Neural progenitor cell (in vitro differentiated cells): ENCODE results near the gene B3GLCT. TPM values are rescaled to one million over a fixed set of nuclear protein-coding genes. Genes with fewer than 3 reads are reported as not detected.

Experiments
- DNase-seq: peaks from one replicate; pipeline ENCODE4 v3.0.0-alpha.2; 2016; ENCODE audit warnings: low spot score
- H2AFZ ChIP-seq: fragments of 200-600 bp; sonication (generic); replicated peaks from 2 replicates; pipeline ENCODE4 v1.6.1; 2016; ENCODE audit warnings: antibody characterized with exemption
- H3F3A ChIP-seq: fragments of 200-600 bp; sonication (generic); 2 replicates; pipeline ENCODE4 v1.6.1; 2016; ENCODE audit warnings: antibody characterized with exemption, low read depth
- H3K27ac ChIP-seq: fragments of 200-600 bp; sonication (generic); 2 replicates; pipeline ENCODE4 v1.5.1; 2016; ENCODE audit warnings: mild to moderate bottlenecking
- H3K27me3 ChIP-seq: fragments of 200-600 bp; sonication (generic); 2 replicates; pipeline ENCODE4 v1.6.1; 2016; ENCODE audit warnings: mild to moderate bottlenecking, moderate library complexity
- H3K36me3 ChIP-seq: fragments of 200-600 bp; sonication (generic); 2 replicates; pipeline ENCODE4 v1.5.1; 2016
- H3K4me1 ChIP-seq: fragments of 200-600 bp; sonication (generic); 2 replicates; pipeline ENCODE4 v1.6.1; 2016; ENCODE audit warnings: mixed run types
- H3K4me2 ChIP-seq: fragments of 200-600 bp; sonication (generic); 2 replicates; pipeline ENCODE4 v1.6.1; 2016
- H3K4me3 ChIP-seq: fragments of 200-600 bp; sonication (generic); 2 replicates; pipeline ENCODE4 v1.5.1; 2016
- H3K79me2 ChIP-seq: fragments of 200-600 bp; sonication (generic); 2 replicates; pipeline ENCODE4 v1.6.1; 2016; ENCODE audit warnings: low read depth
- H3K9ac ChIP-seq: fragments of 200-600 bp; sonication (generic); 2 replicates; pipeline ENCODE4 v1.6.1; 2016
- H3K9me3 ChIP-seq: fragments of 200-600 bp; sonication (generic); 2 replicates; pipeline ENCODE4 v1.5.1; 2016; ENCODE audit warnings: low read depth
- H4K20me1 ChIP-seq: fragments of 200-600 bp; sonication (generic); 2 replicates; pipeline ENCODE4 v1.6.1; 2016; ENCODE audit warnings: low read depth
- H3K27ac Mint-ChIP-seq: 3 replicates; pipeline ENCODE4 v1.8.0; 2021; ENCODE audit warnings: mixed read lengths
- H3K27me3 Mint-ChIP-seq: 2 replicates; pipeline ENCODE4 v1.8.0; 2022; ENCODE audit warnings: low read depth, mild to moderate bottlenecking, inconsistent platforms, moderate library complexity, mixed read lengths; ENCODE audit not compliant: insufficient read depth
- H3K36me3 Mint-ChIP-seq: 3 replicates; pipeline ENCODE4 v1.8.0; 2021; ENCODE audit warnings: mixed read lengths
- H3K4me1 Mint-ChIP-seq: 3 replicates; pipeline ENCODE4 v1.8.0; 2021; ENCODE audit warnings: mixed read lengths
- H3K4me3 Mint-ChIP-seq: 3 replicates; pipeline ENCODE4 v1.8.0; 2021; ENCODE audit warnings: mild to moderate bottlenecking, moderate library complexity, mixed read lengths
- H3K9me3 Mint-ChIP-seq: 3 replicates; pipeline ENCODE4 v1.8.0; 2020; ENCODE audit warnings: mixed read lengths
- EZH2 ChIP-seq: fragments of 200-600 bp; sonication (generic); IDR thresholded peaks from 2 replicates; pipeline ENCODE4 v1.6.1; 2017; ENCODE audit warnings: antibody characterized with exemption, mild to moderate bottlenecking, moderate library complexity
- EZH2phosphoT487 ChIP-seq: fragments of 200-600 bp; sonication (generic); IDR thresholded peaks from 2 replicates; pipeline ENCODE4 v1.6.1; 2017; ENCODE audit warnings: antibody characterized with exemption
- total RNA-seq: library from RNA; depleted of rRNA; stranded (reverse); fragments of >200 nt; gene quantifications from 2 replicates; pipeline ENCODE4 v1.2.3, GENCODE V29; 2015; ENCODE audit warnings: low replicate concordance
- TF ChIP-seq, protein P1 (sequence below): fragments of 200-600 bp; sonication (generic); IDR thresholded peaks from 2 replicates; pipeline ENCODE4 v1.5.1; 2017; ENCODE audit warnings: antibody characterized with exemption, mild to moderate bottlenecking

Gene B3GLCT
- total RNA-seq, 1 donor from 2014 or later: 16.9 TPM

DNA sequence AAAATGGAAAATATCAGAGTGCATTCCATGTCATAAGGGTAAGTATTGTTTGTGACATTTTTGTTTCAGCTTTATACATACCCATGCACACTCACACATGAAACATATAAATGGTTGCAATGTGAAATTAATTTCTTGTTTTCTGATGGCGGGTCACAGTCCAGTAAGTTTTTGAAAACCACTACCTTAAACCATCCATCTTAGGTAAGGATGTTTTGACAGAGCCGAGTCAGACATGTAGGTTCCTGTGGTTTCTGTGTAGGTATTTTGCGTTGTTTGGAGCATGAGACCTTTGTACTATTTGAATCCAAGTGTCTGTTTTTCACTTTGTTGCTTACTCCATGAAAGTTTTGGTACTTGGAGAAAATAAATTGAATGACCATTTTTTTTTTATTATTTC, 121.7 kb downstream of the B3GLCT start:
- peaks cover 7% of the 10 kb centered on the region for H3K4me1 ChIP-seq
- no peak for TF ChIP-seq EZH2phosphoT487
- TF ChIP-seq EZH2: no peak
- TF ChIP-seq, protein P1, sequence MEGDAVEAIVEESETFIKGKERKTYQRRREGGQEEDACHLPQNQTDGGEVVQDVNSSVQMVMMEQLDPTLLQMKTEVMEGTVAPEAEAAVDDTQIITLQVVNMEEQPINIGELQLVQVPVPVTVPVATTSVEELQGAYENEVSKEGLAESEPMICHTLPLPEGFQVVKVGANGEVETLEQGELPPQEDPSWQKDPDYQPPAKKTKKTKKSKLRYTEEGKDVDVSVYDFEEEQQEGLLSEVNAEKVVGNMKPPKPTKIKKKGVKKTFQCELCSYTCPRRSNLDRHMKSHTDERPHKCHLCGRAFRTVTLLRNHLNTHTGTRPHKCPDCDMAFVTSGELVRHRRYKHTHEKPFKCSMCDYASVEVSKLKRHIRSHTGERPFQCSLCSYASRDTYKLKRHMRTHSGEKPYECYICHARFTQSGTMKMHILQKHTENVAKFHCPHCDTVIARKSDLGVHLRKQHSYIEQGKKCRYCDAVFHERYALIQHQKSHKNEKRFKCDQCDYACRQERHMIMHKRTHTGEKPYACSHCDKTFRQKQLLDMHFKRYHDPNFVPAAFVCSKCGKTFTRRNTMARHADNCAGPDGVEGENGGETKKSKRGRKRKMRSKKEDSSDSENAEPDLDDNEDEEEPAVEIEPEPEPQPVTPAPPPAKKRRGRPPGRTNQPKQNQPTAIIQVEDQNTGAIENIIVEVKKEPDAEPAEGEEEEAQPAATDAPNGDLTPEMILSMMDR: no peak
- H2AFZ ChIP-seq: no peak overlapping the region
- H3K36me3 ChIP-seq: no peaks in the 10 kb centered on the region
- H3K27me3 ChIP-seq: no peaks in the 10 kb centered on the region
- H3K4me2 ChIP-seq: no peak overlapping the region
- no peak overlapping the region for H3K4me3 ChIP-seq
- no peaks in the 10 kb centered on the region for H3F3A ChIP-seq
- Mint-ChIP-seq H3K9me3 (peaks cover 22% of the 10 kb centered on the region), H3K4me3 (no peak overlapping the region), H3K36me3 (peaks cover 24% of the 10 kb centered on the region), H3K4me1 (peaks cover 16% of the 10 kb centered on the region), H3K27ac (no peak overlapping the region), H3K27me3 (peaks cover 3% of the 10 kb centered on the region)
- no peak overlapping the region for H3K9ac ChIP-seq
- no peak for DNase-seq
- no peaks in the 10 kb centered on the region for H3K9me3 ChIP-seq
- no peaks in the 10 kb centered on the region for H4K20me1 ChIP-seq
- H3K27ac ChIP-seq: no peak overlapping the region
- no peaks in the 10 kb centered on the region for H3K79me2 ChIP-seq

- peaks cover 16% of the 10 kb centered on the region for H3K9me3 Mint-ChIP-seq
- Histone ChIP-seq H3K36me3 (no peaks in the 10 kb centered on the region), H3K4me2 (no peak overlapping the region), H3K79me2 (no peaks in the 10 kb centered on the region), H3K9me3 (no peaks in the 10 kb centered on the region), H4K20me1 (no peaks in the 10 kb centered on the region), H2AFZ (no peak overlapping the region), H3K4me1 (peaks cover 7% of the 10 kb centered on the region), H3K4me3 (no peak overlapping the region), H3F3A (no peaks in the 10 kb centered on the region), H3K27ac (no peak overlapping the region), H3K27me3 (no peaks in the 10 kb centered on the region), H3K9ac (no peak overlapping the region)
- H3K36me3 Mint-ChIP-seq: peaks cover 29% of the 10 kb centered on the region
- no peak for DNase-seq
- no peak overlapping the region for H3K27ac Mint-ChIP-seq
- peaks cover 16% of the 10 kb centered on the region for H3K4me1 Mint-ChIP-seq
- H3K27me3 Mint-ChIP-seq: peaks cover 3% of the 10 kb centered on the region
- TF ChIP-seq EZH2phosphoT487 (no peak), EZH2 (no peak)
- TF ChIP-seq, protein P1: no peak
- no peak overlapping the region for H3K4me3 Mint-ChIP-seq
These were observed 122.3 kb downstream of the B3GLCT start for GRCh38 chr13:31322026-31322425.

DNA sequence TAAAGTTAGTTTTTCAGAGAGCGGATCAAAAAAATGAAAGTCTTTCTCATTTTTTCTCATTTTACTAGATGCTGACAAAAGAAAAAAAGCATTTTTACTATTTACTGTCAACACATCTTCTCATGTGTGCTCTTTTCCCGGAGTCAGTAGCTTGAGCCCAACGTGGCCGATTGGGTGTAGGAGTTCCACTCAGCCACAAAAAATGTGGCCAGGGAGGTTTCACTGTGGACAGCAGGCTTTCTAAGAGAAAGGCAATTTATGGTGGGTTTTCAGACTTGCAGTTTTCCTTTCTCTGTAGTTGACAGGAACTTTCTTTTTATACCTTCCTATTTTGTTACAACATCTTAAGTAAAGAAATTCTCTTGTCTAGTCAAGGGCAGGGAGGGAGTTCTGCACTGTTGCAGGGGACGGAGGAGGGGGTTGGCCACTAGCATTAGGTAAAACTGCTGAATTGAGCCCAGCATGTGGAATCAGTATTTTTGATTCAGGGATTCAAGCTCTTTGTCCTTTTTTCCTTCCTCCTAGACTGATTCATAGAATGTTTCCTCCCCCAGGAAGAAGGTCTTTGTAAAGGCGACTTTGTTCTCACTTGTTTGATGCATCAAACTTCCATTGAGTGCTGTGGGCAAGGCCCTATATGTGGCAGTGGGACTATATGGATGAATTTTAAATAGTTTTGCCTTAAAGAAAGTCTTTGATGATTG, 123.1 kb downstream of the B3GLCT start:
- H3K9ac ChIP-seq: no peak overlapping the region
- Mint-ChIP-seq H3K4me3 (no peak overlapping the region), H3K27me3 (peaks cover 3% of the 10 kb centered on the region), H3K4me1 (peaks cover 16% of the 10 kb centered on the region), H3K27ac (peak overlapping the region; percentile 91), H3K36me3 (peaks cover 27% of the 10 kb centered on the region), H3K9me3 (peaks cover 9% of the 10 kb centered on the region)
- H3K36me3 ChIP-seq: no peaks in the 10 kb centered on the region
- no peaks in the 10 kb centered on the region for H3K79me2 ChIP-seq
- TF ChIP-seq, protein P1: no peak
- TF ChIP-seq EZH2 (no peak), EZH2phosphoT487 (no peak)
- no peaks in the 10 kb centered on the region for H3K27me3 ChIP-seq
- H3K4me2 ChIP-seq: no peak overlapping the region
- H3K4me1 ChIP-seq: peaks cover 7% of the 10 kb centered on the region
- no peaks in the 10 kb centered on the region for H3F3A ChIP-seq
- H3K27ac ChIP-seq: no peak overlapping the region
- H3K4me3 ChIP-seq: no peak overlapping the region
- H2AFZ ChIP-seq: no peak overlapping the region
- DNase-seq: peak; percentile 2
- H4K20me1 ChIP-seq: no peaks in the 10 kb centered on the region
- H3K9me3 ChIP-seq: no peaks in the 10 kb centered on the region
